ENCODE results near the gene VAMP2. TPM values are rescaled to one million over a fixed set of nuclear protein-coding genes. Genes with fewer than 3 reads are reported as not detected.

VAMP2 gene
- total RNA-seq, 1 donor from 2014 or later: 44.7 TPM

DNA sequence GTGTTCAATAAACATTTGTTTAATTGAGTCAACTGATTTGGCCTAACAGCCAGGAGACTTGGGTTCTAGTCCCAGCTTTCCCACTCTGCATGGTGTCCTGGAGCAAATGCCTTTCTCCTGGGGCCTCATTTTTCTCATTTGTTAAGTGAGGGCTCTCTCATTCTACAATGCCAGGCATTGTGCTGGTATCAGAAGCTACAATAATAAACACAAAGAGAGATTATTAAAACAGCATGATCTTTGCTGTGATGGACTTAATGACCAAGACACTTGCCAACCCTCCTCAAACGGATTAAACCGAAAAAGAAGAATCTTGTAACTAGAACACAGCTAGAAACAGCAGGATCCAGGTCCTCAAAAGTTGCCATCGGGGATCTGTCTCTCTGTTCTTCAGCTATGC is 4.8 kb upstream of the VAMP2 start:
- Mint-ChIP-seq H3K9me3 (no peaks in the 10 kb centered on the region), H3K36me3 (no peaks in the 10 kb centered on the region), H3K27ac (no peak overlapping the region), H3K4me3 (no peak overlapping the region), H3K4me1 (ENCODE audit: unreplicated experiment) (peaks cover 12% of the 10 kb centered on the region), H3K27me3 (no peaks in the 10 kb centered on the region)
- no peak for DNase-seq (ENCODE audit: extremely low spot score, unreplicated experiment)
- TF ChIP-seq, protein P1, sequence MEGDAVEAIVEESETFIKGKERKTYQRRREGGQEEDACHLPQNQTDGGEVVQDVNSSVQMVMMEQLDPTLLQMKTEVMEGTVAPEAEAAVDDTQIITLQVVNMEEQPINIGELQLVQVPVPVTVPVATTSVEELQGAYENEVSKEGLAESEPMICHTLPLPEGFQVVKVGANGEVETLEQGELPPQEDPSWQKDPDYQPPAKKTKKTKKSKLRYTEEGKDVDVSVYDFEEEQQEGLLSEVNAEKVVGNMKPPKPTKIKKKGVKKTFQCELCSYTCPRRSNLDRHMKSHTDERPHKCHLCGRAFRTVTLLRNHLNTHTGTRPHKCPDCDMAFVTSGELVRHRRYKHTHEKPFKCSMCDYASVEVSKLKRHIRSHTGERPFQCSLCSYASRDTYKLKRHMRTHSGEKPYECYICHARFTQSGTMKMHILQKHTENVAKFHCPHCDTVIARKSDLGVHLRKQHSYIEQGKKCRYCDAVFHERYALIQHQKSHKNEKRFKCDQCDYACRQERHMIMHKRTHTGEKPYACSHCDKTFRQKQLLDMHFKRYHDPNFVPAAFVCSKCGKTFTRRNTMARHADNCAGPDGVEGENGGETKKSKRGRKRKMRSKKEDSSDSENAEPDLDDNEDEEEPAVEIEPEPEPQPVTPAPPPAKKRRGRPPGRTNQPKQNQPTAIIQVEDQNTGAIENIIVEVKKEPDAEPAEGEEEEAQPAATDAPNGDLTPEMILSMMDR (conservative IDR thresholded peaks at IDR 0.05): no peak

DNA sequence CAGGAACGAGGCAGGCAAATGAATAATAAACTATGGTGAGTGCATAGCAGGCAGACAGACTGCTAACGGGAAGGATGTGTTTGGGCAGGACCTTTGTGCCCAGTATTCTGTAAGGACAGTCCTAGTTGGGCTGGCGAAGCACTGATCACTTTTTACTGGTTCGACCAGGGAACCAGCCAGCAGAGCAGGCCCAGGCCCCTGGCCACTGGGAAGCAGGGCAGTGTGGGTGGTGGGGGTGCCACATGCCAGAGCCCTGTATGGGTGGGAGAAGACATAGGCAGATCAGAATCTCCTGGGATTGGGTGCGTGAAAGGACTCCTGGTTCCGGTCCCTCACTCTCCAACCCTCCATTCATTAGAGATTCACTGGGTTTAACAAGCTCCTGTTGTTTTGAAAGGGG is 4.0 kb upstream of the VAMP2 start:
- Mint-ChIP-seq H3K27me3 (no peaks in the 10 kb centered on the region), H3K27ac (no peak overlapping the region), H3K4me1 (ENCODE audit: unreplicated experiment) (peaks cover 12% of the 10 kb centered on the region), H3K4me3 (no peak overlapping the region), H3K36me3 (no peaks in the 10 kb centered on the region), H3K9me3 (no peaks in the 10 kb centered on the region)
- no peak for DNase-seq (ENCODE audit: extremely low spot score, unreplicated experiment)
- TF ChIP-seq, protein P1 (conservative IDR thresholded peaks at IDR 0.05): no peak

DNA sequence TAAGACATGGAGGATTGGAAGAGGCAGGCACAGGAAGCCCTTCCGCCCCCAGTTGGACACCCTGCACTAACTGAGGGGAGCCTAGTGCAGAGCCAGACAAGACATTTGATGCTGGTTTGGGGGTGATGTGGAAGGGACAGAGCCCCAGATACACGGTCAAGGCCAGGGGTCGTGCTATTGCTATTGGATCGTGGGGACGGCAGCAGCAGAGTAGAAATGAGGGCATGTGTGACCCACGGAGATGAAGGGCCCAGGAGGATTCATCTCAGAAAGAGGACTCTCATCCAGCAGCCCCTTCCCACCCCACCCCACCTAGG is 2.0 kb upstream of the VAMP2 start:
- TF ChIP-seq, protein P1 (conservative IDR thresholded peaks at IDR 0.05): no peak
- Mint-ChIP-seq H3K4me3 (peak overlapping the region; percentile 92), H3K9me3 (no peaks in the 10 kb centered on the region), H3K36me3 (no peaks in the 10 kb centered on the region), H3K27ac (peak overlapping the region; percentile 92), H3K27me3 (no peaks in the 10 kb centered on the region), H3K4me1 (ENCODE audit: unreplicated experiment) (peaks cover 20% of the 10 kb centered on the region)
- DNase-seq (ENCODE audit: extremely low spot score, unreplicated experiment): no peak

DNA sequence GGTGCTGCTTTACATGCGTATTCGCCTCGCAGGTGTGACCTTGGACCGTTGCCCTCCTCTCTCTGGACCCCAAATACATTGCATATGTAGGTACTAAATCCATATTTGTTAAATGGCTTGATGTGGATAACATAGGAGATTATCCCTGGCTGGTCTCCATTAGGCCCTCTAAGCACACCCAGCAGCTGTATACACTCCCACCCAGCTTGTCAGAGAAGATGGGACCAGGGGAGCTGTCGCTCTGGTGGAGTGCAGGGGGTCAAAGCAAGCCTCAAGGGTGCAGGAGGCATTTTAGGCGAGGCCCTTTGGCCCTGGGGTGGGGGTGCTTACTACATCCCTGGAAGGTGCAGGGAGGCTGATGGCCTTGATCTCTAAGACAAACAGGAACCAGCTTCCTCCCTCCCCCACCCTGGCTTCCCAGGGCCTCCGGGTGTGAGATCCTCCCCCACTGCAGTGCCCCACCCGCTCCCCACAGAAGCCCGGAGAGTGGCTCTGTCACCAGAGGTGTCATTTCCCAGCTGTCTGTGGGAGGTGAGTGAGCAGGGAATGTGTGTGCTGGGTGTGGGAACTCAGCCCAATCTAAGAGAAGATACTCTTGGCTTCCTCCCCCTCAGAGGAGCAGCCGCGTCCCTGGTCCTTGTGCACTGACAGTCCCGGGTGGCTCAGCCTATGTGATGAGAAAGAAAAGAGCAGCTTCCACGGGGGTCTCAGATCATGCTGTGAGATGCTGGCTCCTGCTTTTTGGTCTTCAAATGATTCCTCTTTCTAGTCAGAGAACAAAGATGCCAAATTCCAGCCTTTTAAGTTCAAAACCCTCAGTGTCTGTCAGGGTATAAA is 1.4 kb upstream of the VAMP2 start:
- TF ChIP-seq, protein P1 (conservative IDR thresholded peaks at IDR 0.05): no peak
- Mint-ChIP-seq H3K27ac (peak overlapping the region; percentile 92), H3K4me1 (ENCODE audit: unreplicated experiment) (peaks cover 20% of the 10 kb centered on the region), H3K36me3 (no peaks in the 10 kb centered on the region), H3K4me3 (peak overlapping the region; percentile 92), H3K27me3 (no peaks in the 10 kb centered on the region), H3K9me3 (no peaks in the 10 kb centered on the region)
- DNase-seq (ENCODE audit: extremely low spot score, unreplicated experiment): no peak

DNA sequence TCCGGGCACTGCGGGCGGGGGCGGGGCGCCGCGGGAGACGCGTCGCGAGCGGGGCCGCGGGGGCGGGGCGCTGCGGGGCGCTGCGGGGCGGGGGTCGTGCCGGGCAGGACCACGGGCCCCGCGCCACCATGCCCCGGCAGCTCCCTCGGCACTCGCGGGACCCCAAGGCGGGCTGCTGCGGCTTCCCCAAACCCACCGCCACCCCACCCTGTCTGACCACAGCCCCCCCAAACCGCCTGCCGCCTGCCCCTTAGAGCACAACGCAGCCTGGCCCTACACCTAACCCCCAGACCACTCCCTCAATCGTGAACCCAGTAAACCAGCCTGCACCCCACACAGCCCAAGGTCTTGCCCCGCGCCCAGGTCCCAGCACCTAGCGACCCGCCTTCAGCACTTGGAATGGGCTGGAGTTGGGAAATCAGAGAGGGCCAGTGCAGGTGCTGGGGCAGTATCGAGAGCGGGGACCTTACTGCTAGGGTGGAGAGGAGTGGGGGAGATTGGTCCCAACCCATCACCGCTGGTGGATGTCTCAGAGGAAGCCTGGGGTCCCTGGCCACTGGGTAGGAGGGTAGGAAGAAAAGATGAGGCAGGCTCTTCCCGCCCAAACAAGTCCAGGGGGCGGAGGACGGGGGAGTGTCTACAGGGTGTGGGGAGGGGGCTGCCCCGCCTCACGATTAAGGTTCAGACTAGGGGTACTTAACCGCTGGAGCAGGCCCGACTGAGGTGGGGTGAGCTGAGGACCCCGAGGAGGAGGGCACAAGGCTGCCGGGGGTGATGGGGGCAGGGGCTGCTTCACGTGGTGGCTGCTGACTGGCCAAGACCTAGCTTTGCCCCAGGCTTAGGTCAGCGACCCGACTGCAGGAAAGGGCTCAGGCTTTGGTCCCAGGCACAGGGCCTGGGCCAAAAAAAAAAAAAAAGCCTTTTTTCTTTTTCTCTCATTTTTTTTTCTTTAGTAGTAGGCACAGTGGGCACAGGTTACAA is 539 bp upstream of the VAMP2 start:
- Mint-ChIP-seq H3K9me3 (no peaks in the 10 kb centered on the region), H3K4me3 (peak overlapping the region; percentile 92), H3K4me1 (ENCODE audit: unreplicated experiment) (peaks cover 20% of the 10 kb centered on the region), H3K36me3 (peaks cover 6% of the 10 kb centered on the region), H3K27me3 (no peaks in the 10 kb centered on the region), H3K27ac (peak overlapping the region; percentile 92)
- no peak for DNase-seq (ENCODE audit: extremely low spot score, unreplicated experiment)
- TF ChIP-seq, protein P1 (conservative IDR thresholded peaks at IDR 0.05): no peak
